ENCODE results near the gene PTPRD. TPM values are rescaled to one million over a fixed set of nuclear protein-coding genes. Genes with fewer than 3 reads are reported as not detected.

Gene PTPRD
- total RNA-seq, 3 donors from 2014 or later (not counting 1 experiment from before 2014, with no cell fraction given): 0.05 to 0.68 TPM; not detected in 1

DNA sequence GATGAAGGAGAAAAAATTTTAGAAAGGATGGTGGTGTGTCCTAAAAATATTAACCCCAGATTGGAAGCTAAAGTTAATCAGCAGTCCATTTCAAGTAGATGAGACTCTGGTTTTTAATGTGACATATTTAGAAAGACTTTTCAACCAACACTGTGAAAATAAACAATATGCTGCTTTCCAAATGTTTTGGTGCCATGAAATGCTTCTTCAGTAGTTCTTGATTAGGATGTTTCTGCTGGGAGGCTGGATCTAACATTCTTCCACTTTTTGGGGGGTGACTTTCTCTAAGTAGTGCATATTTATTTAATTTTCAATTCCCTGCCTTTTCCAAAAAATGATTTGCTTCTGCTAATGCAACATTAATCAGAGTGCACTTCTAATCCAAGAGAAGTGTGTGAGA is 2219.9 kb downstream of the PTPRD start:
- no peaks in the 10 kb centered on the region for H3K9me3 Mint-ChIP-seq

DNA sequence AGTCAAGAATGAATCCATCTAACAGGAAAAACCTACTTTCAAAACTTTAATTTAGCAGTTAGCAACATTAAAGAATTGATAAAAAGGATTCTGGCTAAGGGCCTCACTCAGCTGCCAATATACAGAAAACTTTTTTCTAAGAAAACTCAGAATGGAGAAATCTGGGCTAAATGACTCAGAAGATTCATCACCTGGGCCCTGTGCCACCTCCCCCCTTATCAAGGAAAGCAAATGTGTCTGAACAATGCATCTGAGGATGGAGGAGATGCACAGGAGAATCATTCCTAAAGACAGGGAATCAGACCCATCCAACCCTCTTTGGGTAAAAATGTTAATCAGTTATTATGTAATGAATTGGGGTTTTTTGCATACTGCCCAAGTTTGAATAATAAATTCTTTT is 2221.2 kb downstream of the PTPRD start:
- Histone ChIP-seq H3K4me3 (ENCODE audit: low read length) (no peak overlapping the region), H3K4me1 (ENCODE audit: control insufficient read depth, insufficient read depth, low read length) (no peaks in the 10 kb centered on the region), H3K27me3 (ENCODE audit: control insufficient read depth, insufficient read depth, low read length) (no peaks in the 10 kb centered on the region), H3K9me3 (ENCODE audit: control insufficient read depth, insufficient read depth, low read length) (no peaks in the 10 kb centered on the region), H3K36me3 (ENCODE audit: control insufficient read depth, insufficient read depth, low read length) (no peaks in the 10 kb centered on the region), H3K27ac (ENCODE audit: low read length) (no peak overlapping the region)
- Mint-ChIP-seq H3K27ac (no peak overlapping the region), H3K36me3 (no peaks in the 10 kb centered on the region), H3K27me3 (ENCODE audit: low read depth in 2 of 2) (no peaks in the 10 kb centered on the region), H3K4me3 (no peak overlapping the region), H3K4me1 (no peaks in the 10 kb centered on the region), H3K9me3 (peaks cover 0 to 2% of the 10 kb centered on the region in 2 donors)
- no peak for ATAC-seq
- TF ChIP-seq CTCF (IDR thresholded peaks at IDR 0.05): no peak
- intact Hi-C loops (cut with micrococcal nuclease): no loop called here
- no peak for DNase-seq

More for the DNA sequence above, 2219.9 kb downstream of the PTPRD start:
- H3K4me1 Mint-ChIP-seq: no peaks in the 10 kb centered on the region
- intact Hi-C loops (cut with micrococcal nuclease): no loop called here
- ATAC-seq (no peak), DNase-seq (no peak)
- Histone ChIP-seq H3K4me1 (ENCODE audit: control insufficient read depth, insufficient read depth, low read length) (no peaks in the 10 kb centered on the region), H3K27me3 (ENCODE audit: control insufficient read depth, insufficient read depth, low read length) (no peaks in the 10 kb centered on the region), H3K4me3 (ENCODE audit: low read length) (no peak overlapping the region), H3K36me3 (ENCODE audit: control insufficient read depth, insufficient read depth, low read length) (no peaks in the 10 kb centered on the region), H3K27ac (ENCODE audit: low read length) (no peak overlapping the region), H3K9me3 (ENCODE audit: control insufficient read depth, insufficient read depth, low read length) (no peaks in the 10 kb centered on the region)
- no peak for TF ChIP-seq CTCF (IDR thresholded peaks at IDR 0.05)
- H3K36me3 Mint-ChIP-seq: no peaks in the 10 kb centered on the region
- H3K4me3 Mint-ChIP-seq: no peak overlapping the region
- no peaks in the 10 kb centered on the region for H3K27me3 Mint-ChIP-seq (ENCODE audit: low read depth in 2 of 2)
- H3K27ac Mint-ChIP-seq: no peak overlapping the region

DNA sequence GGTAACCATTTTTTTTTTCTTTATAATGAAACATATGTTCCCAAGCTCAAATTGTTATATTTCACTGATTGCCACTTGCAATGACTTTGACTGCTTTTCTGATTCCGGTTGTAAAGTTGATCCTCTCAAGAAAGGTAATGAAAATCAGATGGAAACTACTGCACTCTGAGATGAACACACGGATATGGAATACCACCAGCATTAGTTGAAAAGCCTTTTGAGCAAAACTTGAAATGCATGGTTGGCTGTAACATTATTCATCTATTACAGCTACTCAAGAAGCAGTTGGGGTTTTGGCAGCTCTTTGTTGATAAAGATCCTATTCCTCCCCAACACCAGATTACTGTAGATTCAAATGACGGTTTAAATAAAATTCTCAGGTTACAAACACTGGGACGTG is 2221.7 kb downstream of the PTPRD start:
- ATAC-seq (no peak), DNase-seq (no peak)
- H3K27me3 ChIP-seq (ENCODE audit: control insufficient read depth, insufficient read depth, low read length): no peaks in the 10 kb centered on the region
- no peak overlapping the region for H3K27ac Mint-ChIP-seq
- peaks cover 0 to 2% of the 10 kb centered on the region in 2 donors for H3K9me3 Mint-ChIP-seq
- no peak overlapping the region for H3K27ac ChIP-seq (ENCODE audit: low read length)
- TF ChIP-seq CTCF (IDR thresholded peaks at IDR 0.05): no peak
- H3K4me3 ChIP-seq (ENCODE audit: low read length): no peak overlapping the region
- H3K27me3 Mint-ChIP-seq (ENCODE audit: low read depth in 2 of 2): no peaks in the 10 kb centered on the region
- H3K36me3 Mint-ChIP-seq: no peaks in the 10 kb centered on the region
- intact Hi-C loops (cut with micrococcal nuclease): no loop called here
- WGBS (ENCODE audit: insufficient coverage): 84% methylated on average over 4 of the region's 4 CpGs
- no peaks in the 10 kb centered on the region for H3K4me1 Mint-ChIP-seq
- no peaks in the 10 kb centered on the region for H3K4me1 ChIP-seq (ENCODE audit: control insufficient read depth, insufficient read depth, low read length)
- no peak overlapping the region for H3K4me3 Mint-ChIP-seq
- no peaks in the 10 kb centered on the region for H3K9me3 ChIP-seq (ENCODE audit: control insufficient read depth, insufficient read depth, low read length)
- no peaks in the 10 kb centered on the region for H3K36me3 ChIP-seq (ENCODE audit: control insufficient read depth, insufficient read depth, low read length)

GRCh38 chr9:8390571-8390970 is 2222.2 kb downstream of the PTPRD start:
- Histone ChIP-seq H3K9me3 (ENCODE audit: control insufficient read depth, insufficient read depth, low read length) (no peaks in the 10 kb centered on the region), H3K4me3 (ENCODE audit: low read length) (no peak overlapping the region), H3K27me3 (ENCODE audit: control insufficient read depth, insufficient read depth, low read length) (no peaks in the 10 kb centered on the region), H3K36me3 (ENCODE audit: control insufficient read depth, insufficient read depth, low read length) (no peaks in the 10 kb centered on the region), H3K4me1 (ENCODE audit: control insufficient read depth, insufficient read depth, low read length) (no peaks in the 10 kb centered on the region), H3K27ac (ENCODE audit: low read length) (no peak overlapping the region)
- ATAC-seq (no peak), DNase-seq (no peak)
- intact Hi-C loops (cut with micrococcal nuclease): no loop called here
- Mint-ChIP-seq H3K27ac (no peak overlapping the region), H3K9me3 (peaks cover 0 to 2% of the 10 kb centered on the region in 2 donors), H3K4me1 (no peaks in the 10 kb centered on the region), H3K27me3 (ENCODE audit: low read depth in 2 of 2) (no peaks in the 10 kb centered on the region), H3K36me3 (no peaks in the 10 kb centered on the region), H3K4me3 (no peak overlapping the region)
- TF ChIP-seq CTCF (IDR thresholded peaks at IDR 0.05): no peak
